ENCODE measurements around the gene MN1.

Gene MN1

GRCh38 chr22:27801616-27802345, at the start of gene MN1:
Gene MN1, minus strand, starts transcription at chr22:27801756. Its CDS starts 1,213 bp downstream, at chr22:27800543.
- DNase-seq: peak; percentile 71

- no peak for DNase-seq
These were observed 48.5 kb upstream of the MN1 start for GRCh38 chr22:27850000-27850521.

- DNase-seq: no peak
These were observed 46.4 kb upstream of the MN1 start for GRCh38 chr22:27848005-27848404.

GRCh38 chr22:27846910-27847309, 45.4 kb upstream of the MN1 start:
- DNase-seq: no peak

GRCh38 chr22:27846248-27846757, 44.7 kb upstream of the MN1 start:
- no peak for DNase-seq

GRCh38 chr22:27845644-27846043, 44.1 kb upstream of the MN1 start:
- DNase-seq: no peak

- DNase-seq: peak; percentile 72
These were observed 43.4 kb upstream of the MN1 start for GRCh38 chr22:27844656-27845591.

- no peak for DNase-seq
These were observed 42.7 kb upstream of the MN1 start for GRCh38 chr22:27844256-27844655.

GRCh38 chr22:27843441-27843840, 41.9 kb upstream of the MN1 start:
- no peak for DNase-seq

- DNase-seq: peak; percentile 65
These were observed 41.3 kb upstream of the MN1 start for GRCh38 chr22:27842669-27843431.

- no peak for DNase-seq
These were observed 40.6 kb upstream of the MN1 start for GRCh38 chr22:27842201-27842600.

- DNase-seq: no peak
These were observed 38.9 kb upstream of the MN1 start for GRCh38 chr22:27840436-27840835.

- no peak for DNase-seq
These were observed 37.6 kb upstream of the MN1 start for GRCh38 chr22:27839057-27839660.

- DNase-seq: peak; percentile 94
These were observed 34.6 kb upstream of the MN1 start for GRCh38 chr22:27836181-27836580.

GRCh38 chr22:27835446-27835845, 33.9 kb upstream of the MN1 start:
- DNase-seq: peak; percentile 77

GRCh38 chr22:27834364-27835185, 33.0 kb upstream of the MN1 start:
- no peak for DNase-seq

- no peak for DNase-seq
These were observed 32.2 kb upstream of the MN1 start for GRCh38 chr22:27833803-27834202.

GRCh38 chr22:27832606-27833005, 31.1 kb upstream of the MN1 start:
- DNase-seq: no peak

- DNase-seq: no peak
These were observed 28.1 kb upstream of the MN1 start for GRCh38 chr22:27829620-27830019.

GRCh38 chr22:27827604-27828587, 26.3 kb upstream of the MN1 start:
- no peak for DNase-seq

All from fibroblast of skin of right biceps (primary cell).